Right cardiac atrium (tissue), 5 donors: ENCODE data around the gene SLC40A1. TPM values are rescaled to one million over a fixed set of nuclear protein-coding genes. Genes with fewer than 3 reads are reported as not detected.

Source experiments
- polyA plus RNA-seq: library from polyadenylated mRNA; stranded (reverse); fragments of 200-250 nt; gene quantifications from one replicate; pipeline ENCODE4 v1.2.3, GENCODE V29; 2013
- total RNA-seq, 4 donors: library from RNA; stranded (reverse); fragmentation: NEBNext Ultra II Directional; extraction: Animal tissue kit (Norgen Biotek cat#: 25700); gene quantifications; one replicate each; pipeline ENCODE4 v1.2.1, GENCODE V29; 2021
- donor health status: healthy with polysubstance abuse.
- donor health status: DM: no; HTN: yes; CAD: no.
- donor health status: DM: no; HTN: no; CAD: no.
- donor health status: DM: no; HTN: yes; CAD: no; lungs with severe emphysema.
- donor health status: DM: yes; HTN: yes; CAD: no.

The SLC40A1 gene
- total and polyA plus RNA-seq, 5 donors = 32.2 to 86.9 (median 65.7) TPM

Other genes with a start within 250 kb of the SLC40A1 start
- gene WDR75, start 139.3 kb downstream of the SLC40A1 start, total RNA-seq = 10 to 100 TPM; 18.3 to 20.0 (median 19.3) TPM
- 12.6 TPM for gene WDR75, start 139.3 kb downstream of the SLC40A1 start, polyA plus RNA-seq
- gene ASNSD1, start 80.7 kb upstream of the SLC40A1 start, total RNA-seq = 10 to 100 TPM; 29.9 to 38.7 (median 31.7) TPM
- gene ASNSD1, start 80.7 kb upstream of the SLC40A1 start, polyA plus RNA-seq = 36.1 TPM
- gene ANKAR, start 93.9 kb upstream of the SLC40A1 start, total RNA-seq = 10 to 100 TPM in 3 of 4 donors, 1 to 10 TPM in 1; 9.2 to 12.0 (median 11.0) TPM
- 2.5 TPM for gene ANKAR, start 93.9 kb upstream of the SLC40A1 start, polyA plus RNA-seq
- gene OSGEPL1, start 182.0 kb upstream of the SLC40A1 start, total RNA-seq = 10 to 100 TPM in 1 of 4 donors, 1 to 10 TPM in 3; 4.3 to 10.5 (median 9.3) TPM
- 8.2 TPM for gene OSGEPL1, start 182.0 kb upstream of the SLC40A1 start, polyA plus RNA-seq
- gene ORMDL1, start 203.6 kb upstream of the SLC40A1 start, total RNA-seq = 10 to 100 TPM; 30.3 to 44.6 (median 35.2) TPM
- gene ORMDL1, start 203.6 kb upstream of the SLC40A1 start, polyA plus RNA-seq = 43.3 TPM
- gene PMS1, start 203.7 kb upstream of the SLC40A1 start, total RNA-seq = 10 to 100 TPM; 15.3 to 20.8 (median 17.7) TPM
- 7.3 TPM for gene PMS1, start 203.7 kb upstream of the SLC40A1 start, polyA plus RNA-seq